Fibroblast of lung (primary cell): ENCODE measurements around the gene MYZAP. TPM values are rescaled to one million over a fixed set of nuclear protein-coding genes. Genes with fewer than 3 reads are reported as not detected.

ENCODE experiments used
- DNase-seq, 2 donors: peaks; one replicate each; pipeline versions ENCODE4 v3.0.0 to v3.0.0-alpha.2; 2010; ENCODE audit warnings: low read depth in 2 of 2
- H2AFZ ChIP-seq: 2 replicates; pipeline ENCODE4 v1.5.1; 2012; ENCODE audit warnings: low read length, control low read depth, inconsistent platforms
- H3K27ac ChIP-seq: 2 replicates; pipeline ENCODE4 v1.5.1; 2011; ENCODE audit warnings: low read length, control low read depth; ENCODE audit not compliant: insufficient read depth
- H3K27me3 ChIP-seq: 2 replicates; pipeline ENCODE4 v1.5.1; 2011; ENCODE audit warnings: mild to moderate bottlenecking, low read length; ENCODE audit not compliant: control insufficient read depth, insufficient read depth
- H3K36me3 ChIP-seq: 2 replicates; pipeline ENCODE4 v1.5.1; 2011; ENCODE audit warnings: low read length; ENCODE audit not compliant: control insufficient read depth, insufficient read depth
- H3K4me1 ChIP-seq: 2 replicates; pipeline ENCODE4 v1.5.1; 2011; ENCODE audit warnings: low read length; ENCODE audit not compliant: control insufficient read depth, insufficient read depth; ENCODE audit errors: extremely low read depth
- H3K4me2 ChIP-seq: 2 replicates; pipeline ENCODE4 v1.5.1; 2011; ENCODE audit warnings: low read length, control low read depth; ENCODE audit not compliant: insufficient read depth; ENCODE audit errors: extremely low read depth
- H3K4me3 ChIP-seq, 4 experiments: fragments of 200-600 bp in 1 of 4; sonication (generic) in 1 of 4; replicated peaks in 1 of 4; 2 replicates each; pipeline ENCODE4 v1.5.1; 2011 to 2016; ENCODE audit warnings: low read length in 4 of 4, low read depth in 3 of 4, mild to moderate bottlenecking in 3 of 4, control low read depth in 2 of 4, inconsistent platforms in 1 of 4, mixed read lengths in 1 of 4; ENCODE audit not compliant: insufficient read depth in 1 of 4; ENCODE audit errors: control extremely low read depth in 1 of 4
- H3K79me2 ChIP-seq: 2 replicates; pipeline ENCODE4 v1.5.1; 2012; ENCODE audit warnings: mild to moderate bottlenecking, low read length, inconsistent platforms; ENCODE audit not compliant: control insufficient read depth, insufficient read depth
- H3K9ac ChIP-seq: 2 replicates; pipeline ENCODE4 v1.5.1; 2011; ENCODE audit warnings: mild to moderate bottlenecking, low read length, control low read depth; ENCODE audit not compliant: insufficient read depth
- H3K9me3 ChIP-seq: 2 replicates; pipeline ENCODE4 v1.5.1; 2012; ENCODE audit warnings: low read depth, low read length; ENCODE audit not compliant: control insufficient read depth, insufficient read depth
- H4K20me1 ChIP-seq: 2 replicates; pipeline ENCODE4 v1.5.1; 2011; ENCODE audit warnings: low read length; ENCODE audit not compliant: control insufficient read depth, insufficient read depth; ENCODE audit errors: extremely low read depth
- EZH2 ChIP-seq: IDR thresholded peaks from 2 replicates; pipeline ENCODE4 v1.5.1; 2012; ENCODE audit warnings: low read length, control low read depth, mild to moderate bottlenecking; ENCODE audit errors: missing control alignments
- polyA plus RNA-seq, 2 donors: library from polyadenylated mRNA; depleted of rRNA in 1 of 2; stranded (reverse) in 1 of 2; unstranded in 1 of 2; fragments of >200 nt; gene quantifications; 2 replicates each; pipeline ENCODE4 v1.2.1, GENCODE V29; 2011 to 2012; ENCODE audit warnings: missing spikeins in 1 of 2
- total RNA-seq: library from RNA; depleted of rRNA; stranded (reverse); fragments of >200 nt; gene quantifications from 2 replicates; pipeline ENCODE4 v1.2.1, GENCODE V29; 2014
- TF ChIP-seq, protein P1 (sequence below), 2 donors: IDR thresholded peaks in 1 of 2; conservative IDR thresholded peaks in 1 of 2; 1 replicate in 1 of 2; 2 replicates in 1 of 2; pipeline ENCODE4 v1.5.1; 2011 to 2012; ENCODE audit warnings: low read length in 2 of 2, control low read depth in 1 of 2, inconsistent platforms in 1 of 2, low read depth in 1 of 2, mild to moderate bottlenecking in 1 of 2

Gene MYZAP
- total and polyA plus RNA-seq, 2 donors (not counting 1 experiment from before 2014, with no cell fraction given), result 0.17 TPM; not detected in 1

DNA sequence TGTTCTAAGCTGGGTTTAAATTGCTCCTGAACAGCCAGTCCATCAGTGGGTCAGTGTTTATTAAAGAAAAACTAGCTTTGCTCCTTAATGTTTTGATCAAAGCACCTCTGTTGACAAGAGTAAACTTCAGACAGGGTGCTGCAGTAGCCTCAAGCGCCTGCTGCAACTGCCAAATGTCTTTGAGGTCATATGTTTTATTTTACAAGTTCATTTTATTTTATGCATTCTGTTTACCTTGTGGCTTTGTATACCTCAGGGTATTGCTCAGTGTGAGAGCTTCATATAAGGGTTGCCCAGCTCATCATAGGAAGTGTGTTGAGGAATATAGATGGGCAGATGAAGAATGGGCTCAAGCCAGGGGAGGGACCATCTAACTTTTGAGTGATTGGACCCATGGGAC lies 8.5 kb downstream of the MYZAP start:
- no peaks in the 10 kb centered on the region for H3K79me2 ChIP-seq
- no peak overlapping the region for H2AFZ ChIP-seq
- TF ChIP-seq, protein P1, sequence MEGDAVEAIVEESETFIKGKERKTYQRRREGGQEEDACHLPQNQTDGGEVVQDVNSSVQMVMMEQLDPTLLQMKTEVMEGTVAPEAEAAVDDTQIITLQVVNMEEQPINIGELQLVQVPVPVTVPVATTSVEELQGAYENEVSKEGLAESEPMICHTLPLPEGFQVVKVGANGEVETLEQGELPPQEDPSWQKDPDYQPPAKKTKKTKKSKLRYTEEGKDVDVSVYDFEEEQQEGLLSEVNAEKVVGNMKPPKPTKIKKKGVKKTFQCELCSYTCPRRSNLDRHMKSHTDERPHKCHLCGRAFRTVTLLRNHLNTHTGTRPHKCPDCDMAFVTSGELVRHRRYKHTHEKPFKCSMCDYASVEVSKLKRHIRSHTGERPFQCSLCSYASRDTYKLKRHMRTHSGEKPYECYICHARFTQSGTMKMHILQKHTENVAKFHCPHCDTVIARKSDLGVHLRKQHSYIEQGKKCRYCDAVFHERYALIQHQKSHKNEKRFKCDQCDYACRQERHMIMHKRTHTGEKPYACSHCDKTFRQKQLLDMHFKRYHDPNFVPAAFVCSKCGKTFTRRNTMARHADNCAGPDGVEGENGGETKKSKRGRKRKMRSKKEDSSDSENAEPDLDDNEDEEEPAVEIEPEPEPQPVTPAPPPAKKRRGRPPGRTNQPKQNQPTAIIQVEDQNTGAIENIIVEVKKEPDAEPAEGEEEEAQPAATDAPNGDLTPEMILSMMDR (conservative IDR thresholded peaks at IDR 0.05 in 1 of 2, IDR thresholded peaks at IDR 0.05 in 1 of 2; ENCODE audit: low read depth in 1 of 2, low read length in 2 of 2), result no peak
- TF ChIP-seq EZH2, result no peak
- H4K20me1 ChIP-seq, result no peaks in the 10 kb centered on the region
- H3K27ac ChIP-seq, result no peak overlapping the region
- no peak for DNase-seq
- no peak overlapping the region for H3K4me3 ChIP-seq
- H3K27me3 ChIP-seq, result peaks cover 7% of the 10 kb centered on the region
- H3K4me1 ChIP-seq, result no peaks in the 10 kb centered on the region
- no peaks in the 10 kb centered on the region for H3K9me3 ChIP-seq
- no peaks in the 10 kb centered on the region for H3K36me3 ChIP-seq
- no peak overlapping the region for H3K9ac ChIP-seq
- no peak overlapping the region for H3K4me2 ChIP-seq

DNA sequence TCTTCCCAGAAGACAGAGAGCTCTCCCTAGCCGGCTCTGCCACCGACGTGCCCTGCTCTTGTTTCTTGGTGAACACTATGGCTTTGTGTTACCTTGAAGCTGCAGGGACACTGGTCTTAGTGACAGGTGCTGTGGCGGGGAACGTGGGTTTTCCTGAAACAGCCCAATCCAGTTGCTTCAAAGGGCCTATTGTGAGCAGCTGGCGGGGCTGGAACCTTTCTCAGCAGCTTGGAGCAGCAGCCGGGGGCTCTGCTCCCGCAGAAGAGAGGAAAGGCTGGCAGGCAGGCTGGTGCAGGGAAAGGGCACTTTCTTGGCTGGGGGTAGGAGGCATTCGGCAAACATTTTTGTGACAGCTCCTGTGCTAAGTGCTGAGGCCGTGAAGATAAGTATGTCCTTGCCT lies 12.8 kb downstream of the MYZAP start:
- no peaks in the 10 kb centered on the region for H3K79me2 ChIP-seq
- H3K4me3 ChIP-seq, result no peak overlapping the region
- peaks cover 2% of the 10 kb centered on the region for H3K4me1 ChIP-seq
- TF ChIP-seq EZH2, result no peak
- TF ChIP-seq, protein P1 (conservative IDR thresholded peaks at IDR 0.05 in 1 of 2, IDR thresholded peaks at IDR 0.05 in 1 of 2; ENCODE audit: low read depth in 1 of 2, low read length in 2 of 2), result no peak
- no peak overlapping the region for H2AFZ ChIP-seq
- no peak for DNase-seq
- H3K36me3 ChIP-seq, result no peaks in the 10 kb centered on the region
- H3K9me3 ChIP-seq, result no peaks in the 10 kb centered on the region
- no peak overlapping the region for H3K27ac ChIP-seq
- H4K20me1 ChIP-seq, result no peaks in the 10 kb centered on the region
- H3K27me3 ChIP-seq, result no peaks in the 10 kb centered on the region
- H3K4me2 ChIP-seq, result no peak overlapping the region
- no peak overlapping the region for H3K9ac ChIP-seq

DNA sequence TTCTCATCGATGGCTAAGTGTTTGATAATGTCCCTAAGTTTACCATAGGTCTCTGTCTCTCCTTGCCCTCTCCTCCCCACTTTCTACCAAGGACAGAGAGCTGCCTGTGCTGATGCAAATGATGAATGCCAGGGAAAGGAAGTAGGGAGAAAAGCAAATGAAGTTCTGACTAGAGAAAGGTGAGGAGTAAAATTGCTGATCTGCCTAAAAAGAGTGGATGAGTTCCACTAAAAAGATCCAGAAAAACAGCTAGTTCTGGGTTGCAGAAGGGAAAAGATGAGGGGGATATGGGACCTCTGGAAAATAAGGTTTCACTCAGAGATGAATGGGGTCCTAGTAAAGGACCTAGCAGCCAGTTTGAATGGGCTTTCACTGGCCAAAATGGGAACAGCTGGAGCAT lies 13.8 kb downstream of the MYZAP start:
- no peak for DNase-seq
- Histone ChIP-seq H3K79me2 (no peaks in the 10 kb centered on the region), H3K4me2 (no peak overlapping the region), H3K27ac (no peak overlapping the region), H3K36me3 (no peaks in the 10 kb centered on the region), H3K9me3 (no peaks in the 10 kb centered on the region), H3K4me3 (no peak overlapping the region), H3K27me3 (no peaks in the 10 kb centered on the region), H3K9ac (no peak overlapping the region), H2AFZ (no peak overlapping the region), H4K20me1 (no peaks in the 10 kb centered on the region), H3K4me1 (peaks cover 2% of the 10 kb centered on the region)
- no peak for TF ChIP-seq EZH2
- TF ChIP-seq, protein P1 (conservative IDR thresholded peaks at IDR 0.05 in 1 of 2, IDR thresholded peaks at IDR 0.05 in 1 of 2; ENCODE audit: low read depth in 1 of 2, low read length in 2 of 2), result no peak
